CD8-positive, alpha-beta memory T cell (primary cell): Measurements from ENCODE around the gene NUB1. TPM values are rescaled to one million over a fixed set of nuclear protein-coding genes. Genes with fewer than 3 reads are reported as not detected.

Experiments
- CTCF ChIA-PET: fragments of 350-600 bp; sonication (Branson Sonifier 250); formaldehyde crosslinking; loops from one replicate; lab custom pipeline; 2021; ENCODE audit warnings: antibody characterized with exemption; lab: Charles Lee
- POLR2A ChIA-PET: fragments of 350-600 bp; sonication (Branson Sonifier 250); formaldehyde crosslinking; loops from one replicate; lab custom pipeline; 2021; ENCODE audit warnings: antibody characterized with exemption; lab: Charles Lee
- DNase-seq, 5 donors: peaks; one replicate each; pipeline versions ENCODE4 v3.0.0 to v3.0.0-alpha.2; 2020 to 2022; ENCODE audit warnings: mixed read lengths in 1 of 5
- H3K27ac ChIP-seq: one replicate; pipeline ENCODE4 v1.7.0; 2013; ENCODE audit warnings: low read depth, mild to moderate bottlenecking, low read length, moderate library complexity
- H3K27me3 ChIP-seq: 2 replicates; pipeline ENCODE4 v1.7.0; 2013; ENCODE audit warnings: low read length, mild to moderate bottlenecking; ENCODE audit not compliant: insufficient read depth, poor library complexity, severe bottlenecking
- H3K36me3 ChIP-seq: 2 replicates; pipeline ENCODE4 v1.7.0; 2013; ENCODE audit warnings: mild to moderate bottlenecking, low read length, moderate library complexity; ENCODE audit not compliant: insufficient read depth
- H3K4me1 ChIP-seq: 2 replicates; pipeline ENCODE4 v1.7.0; 2013; ENCODE audit warnings: mild to moderate bottlenecking, low read length, moderate library complexity; ENCODE audit not compliant: insufficient read depth
- H3K4me3 ChIP-seq: 2 replicates; pipeline ENCODE4 v1.7.0; 2013; ENCODE audit warnings: mild to moderate bottlenecking, low read length
- H3K9me3 ChIP-seq: 2 replicates; pipeline ENCODE4 v1.7.0; 2013; ENCODE audit warnings: mild to moderate bottlenecking, low read length
- H3K27ac Mint-ChIP-seq, 8 donors: one replicate each; pipeline ENCODE4 v1.8.0; 2020 to 2021; ENCODE audit warnings: mixed read lengths in 8 of 8, mild to moderate bottlenecking in 6 of 8, inconsistent platforms in 3 of 8, moderate library complexity in 3 of 8
- H3K27me3 Mint-ChIP-seq, 2 donors: one replicate each; pipeline ENCODE4 v1.8.0; 2020 to 2021; ENCODE audit warnings: mixed read lengths in 2 of 2, mild to moderate bottlenecking in 1 of 2, moderate library complexity in 1 of 2
- H3K36me3 Mint-ChIP-seq, 3 donors: one replicate each; pipeline ENCODE4 v1.8.0; 2020 to 2021; ENCODE audit warnings: mixed read lengths in 3 of 3, inconsistent platforms in 1 of 3, mild to moderate bottlenecking in 1 of 3
- H3K4me1 Mint-ChIP-seq, 3 donors: one replicate each; pipeline ENCODE4 v1.8.0; 2020 to 2021; ENCODE audit warnings: mixed read lengths in 3 of 3, inconsistent platforms in 1 of 3, mild to moderate bottlenecking in 1 of 3
- H3K4me3 Mint-ChIP-seq, 7 donors: one replicate each; pipeline ENCODE4 v1.8.0; 2020 to 2021; ENCODE audit warnings: mixed read lengths in 7 of 7, mild to moderate bottlenecking in 6 of 7, moderate library complexity in 4 of 7, inconsistent platforms in 2 of 7
- H3K9me3 Mint-ChIP-seq, 5 donors: one replicate each; pipeline ENCODE4 v1.8.0; 2020 to 2022; ENCODE audit warnings: mixed read lengths in 5 of 5, mild to moderate bottlenecking in 3 of 5, moderate library complexity in 2 of 5, inconsistent platforms in 1 of 5
- polyA plus RNA-seq: library from polyadenylated mRNA; unstranded; fragments of 300-500 nt; fragmentation: Illumina TruSeq; gene quantifications from one replicate; pipeline ENCODE4 v1.2.3, GENCODE V29; 2021
- total RNA-seq, 2 experiments: library from RNA; stranded (reverse); gene quantifications; one replicate each; pipeline ENCODE4 v1.2.3, GENCODE V29; 2021

The NUB1 gene
- total and polyA plus RNA-seq, 3 experiments from 2014 or later: 39.1 to 82.6 (median 46.1) TPM

DNA sequence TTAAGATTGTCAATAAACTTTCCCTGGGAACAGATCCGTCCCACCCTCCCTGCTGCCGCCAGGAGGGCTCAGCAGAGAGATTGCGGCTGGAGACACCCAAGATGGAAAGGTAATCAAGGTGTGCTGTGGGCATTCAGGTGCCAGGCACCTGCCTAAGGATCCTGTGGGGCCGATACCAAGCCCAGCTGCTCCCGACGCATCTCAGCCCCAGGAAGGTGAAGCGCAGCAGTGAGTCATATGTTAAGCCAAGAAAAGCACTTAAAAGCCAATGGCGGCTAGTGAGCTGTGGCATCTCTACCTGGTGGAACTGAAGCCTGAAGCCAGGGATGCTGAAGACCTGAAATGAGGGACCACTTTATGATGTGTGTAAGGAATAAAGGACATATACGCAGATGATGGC is 62.2 kb downstream of the NUB1 start:
- H3K4me3 Mint-ChIP-seq: peak overlapping the region in 2 of 7 donors; percentile 11 to 61
- H3K36me3 Mint-ChIP-seq: peaks cover 0 to 1% (median 0%) of the 10 kb centered on the region in 3 donors
- no peaks in the 10 kb centered on the region for H3K27me3 ChIP-seq
- POLR2A ChIA-PET: no interaction called here
- peak overlapping the region; percentile 52 to 90 (median 72) for H3K27ac Mint-ChIP-seq
- DNase-seq: peak in 1 of 5 donors; percentile 23
- no peaks in the 10 kb centered on the region for H3K9me3 Mint-ChIP-seq
- H3K9me3 ChIP-seq: no peaks in the 10 kb centered on the region
- H3K36me3 ChIP-seq: no peaks in the 10 kb centered on the region
- peak overlapping the region; percentile 6 for H3K27ac ChIP-seq
- CTCF ChIA-PET: no interaction called here
- peaks cover 1% of the 10 kb centered on the region in 2 donors for H3K27me3 Mint-ChIP-seq
- H3K4me1 ChIP-seq: peaks cover 5% of the 10 kb centered on the region
- H3K4me1 Mint-ChIP-seq: peaks cover 16 to 19% (median 19%) of the 10 kb centered on the region in 3 donors
- no peak overlapping the region for H3K4me3 ChIP-seq

GRCh38 chr7:151404216-151405011 is 62.8 kb downstream of the NUB1 start:
- Histone ChIP-seq H3K9me3 (no peaks in the 10 kb centered on the region), H3K27ac (peak overlapping the region; percentile 47), H3K27me3 (no peaks in the 10 kb centered on the region), H3K4me1 (peaks cover 6% of the 10 kb centered on the region), H3K36me3 (no peaks in the 10 kb centered on the region), H3K4me3 (no peak overlapping the region)
- Mint-ChIP-seq H3K4me1 (peaks cover 18 to 24% (median 21%) of the 10 kb centered on the region in 3 donors), H3K4me3 (no peak overlapping the region), H3K36me3 (peaks cover 0 to 3% (median 0%) of the 10 kb centered on the region in 3 donors), H3K9me3 (no peaks in the 10 kb centered on the region), H3K27ac (peak overlapping the region in 7 of 8 donors; percentile 71 to 91 (median 81)), H3K27me3 (peaks cover 4 to 5% of the 10 kb centered on the region in 2 donors)
- ChIA-PET CTCF (interaction anchor here (1.1 to 2.4 kb wide), 3 partner anchors 25 to 44 kb away, joined by 3 to 9 read pairs (median 3); no protein-coding TSS in a partner anchor), POLR2A (no interaction called here)
- peak in 1 of 5 donors; percentile 47 for DNase-seq

DNA sequence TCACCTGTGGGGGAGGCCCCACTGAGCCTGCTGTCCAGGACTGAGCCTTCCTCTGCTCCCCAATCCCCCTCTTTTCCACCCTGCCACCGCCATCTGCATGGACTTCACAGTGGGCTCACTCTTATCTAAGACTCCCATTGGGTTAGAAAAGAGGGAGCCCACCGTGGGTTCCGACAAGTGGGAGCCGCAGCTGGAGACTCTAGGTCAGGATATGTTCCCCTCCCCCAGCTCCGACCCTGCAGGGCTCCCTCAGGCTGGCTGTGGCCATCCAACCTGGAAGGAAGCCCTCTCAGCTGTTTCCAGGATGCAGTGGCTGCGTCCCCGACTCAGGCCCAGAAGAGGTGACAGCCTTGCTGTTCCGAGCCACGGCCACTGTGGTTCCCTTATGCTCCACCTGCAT is 63.4 kb downstream of the NUB1 start:
- H3K27ac ChIP-seq: peak overlapping the region; percentile 47
- H3K27me3 Mint-ChIP-seq: peaks cover 4 to 5% of the 10 kb centered on the region in 2 donors
- peak overlapping the region in 7 of 8 donors; percentile 32 to 91 (median 78) for H3K27ac Mint-ChIP-seq
- H3K4me3 Mint-ChIP-seq: no peak overlapping the region
- no peaks in the 10 kb centered on the region for H3K36me3 ChIP-seq
- POLR2A ChIA-PET: no interaction called here
- DNase-seq: peak in 1 of 5 donors; percentile 35
- peaks cover 18 to 24% (median 21%) of the 10 kb centered on the region in 3 donors for H3K4me1 Mint-ChIP-seq
- H3K9me3 Mint-ChIP-seq: no peaks in the 10 kb centered on the region
- peaks cover 6% of the 10 kb centered on the region for H3K4me1 ChIP-seq
- H3K9me3 ChIP-seq: no peaks in the 10 kb centered on the region
- H3K36me3 Mint-ChIP-seq: peaks cover 0 to 3% (median 0%) of the 10 kb centered on the region in 3 donors
- no peak overlapping the region for H3K4me3 ChIP-seq
- H3K27me3 ChIP-seq: no peaks in the 10 kb centered on the region
- CTCF ChIA-PET: interaction anchor here (1.1 to 2.4 kb wide), 3 partner anchors 25 to 44 kb away, joined by 3 to 9 read pairs (median 3); no protein-coding TSS in a partner anchor

DNA sequence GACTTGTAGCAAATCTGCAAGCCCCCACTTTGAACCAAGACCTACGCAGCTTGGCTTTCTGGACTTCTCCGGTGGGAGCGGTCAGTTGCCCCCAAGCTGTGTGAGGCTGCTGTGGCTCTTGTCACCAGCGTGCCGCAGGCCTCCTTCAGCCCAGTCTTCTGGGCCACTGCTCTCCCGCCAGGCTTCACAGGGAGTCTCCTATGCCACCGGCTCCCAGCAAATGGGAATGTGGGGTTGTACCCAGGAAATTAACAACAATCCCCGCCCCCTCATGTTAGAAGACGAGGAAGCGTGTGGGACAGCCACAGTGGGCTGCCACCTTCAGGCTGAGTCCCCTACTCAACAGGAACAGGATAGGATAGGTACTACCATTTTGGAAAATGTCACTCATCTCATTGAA is 64.0 kb downstream of the NUB1 start:
- Mint-ChIP-seq H3K4me3 (no peak overlapping the region), H3K9me3 (no peaks in the 10 kb centered on the region), H3K27ac (peak overlapping the region in 6 of 8 donors; percentile 76 to 91 (median 90)), H3K36me3 (peaks cover 0 to 3% (median under 1%) of the 10 kb centered on the region in 3 donors), H3K27me3 (peaks cover 5 to 6% of the 10 kb centered on the region in 2 donors), H3K4me1 (peaks cover 20 to 28% (median 21%) of the 10 kb centered on the region in 3 donors)
- Histone ChIP-seq H3K27me3 (no peaks in the 10 kb centered on the region), H3K4me3 (no peak overlapping the region), H3K4me1 (peaks cover 6% of the 10 kb centered on the region), H3K27ac (no peak overlapping the region), H3K36me3 (no peaks in the 10 kb centered on the region), H3K9me3 (no peaks in the 10 kb centered on the region)
- POLR2A ChIA-PET: no interaction called here
- CTCF ChIA-PET: interaction anchor here (1.2 to 2.4 kb wide), 2 partner anchors 24 to 43 kb away, joined by 3 to 9 read pairs; no protein-coding TSS in a partner anchor
- peak in 1 of 5 donors; percentile 30 for DNase-seq

GRCh38 chr7:151406051-151406875 is 64.7 kb downstream of the NUB1 start:
- Histone ChIP-seq H3K9me3 (no peaks in the 10 kb centered on the region), H3K36me3 (no peaks in the 10 kb centered on the region), H3K4me3 (no peak overlapping the region), H3K27me3 (peaks cover 6% of the 10 kb centered on the region), H3K27ac (no peak overlapping the region), H3K4me1 (peaks cover 6% of the 10 kb centered on the region)
- H3K9me3 Mint-ChIP-seq: no peaks in the 10 kb centered on the region
- peaks cover 7 to 12% of the 10 kb centered on the region in 2 donors for H3K27me3 Mint-ChIP-seq
- peak overlapping the region; percentile 74 to 99 (median 90) for H3K27ac Mint-ChIP-seq
- peaks cover 26 to 35% (median 28%) of the 10 kb centered on the region in 3 donors for H3K4me1 Mint-ChIP-seq
- ChIA-PET CTCF (interaction anchor here (2.4 kb wide), 1 partner anchor 42 kb away, joined by 9 read pairs; no protein-coding TSS in a partner anchor), POLR2A (no interaction called here)
- H3K36me3 Mint-ChIP-seq: peaks cover 0 to 7% (median 3%) of the 10 kb centered on the region in 3 donors
- DNase-seq: peak in 1 of 5 donors; percentile 29
- peak overlapping the region in 1 of 7 donors; percentile 59 for H3K4me3 Mint-ChIP-seq

GRCh38 chr7:151406886-151407583 is 65.4 kb downstream of the NUB1 start:
- peaks cover 30 to 40% (median 31%) of the 10 kb centered on the region in 3 donors for H3K4me1 Mint-ChIP-seq
- H3K4me1 ChIP-seq: peaks cover 6% of the 10 kb centered on the region

DNA sequence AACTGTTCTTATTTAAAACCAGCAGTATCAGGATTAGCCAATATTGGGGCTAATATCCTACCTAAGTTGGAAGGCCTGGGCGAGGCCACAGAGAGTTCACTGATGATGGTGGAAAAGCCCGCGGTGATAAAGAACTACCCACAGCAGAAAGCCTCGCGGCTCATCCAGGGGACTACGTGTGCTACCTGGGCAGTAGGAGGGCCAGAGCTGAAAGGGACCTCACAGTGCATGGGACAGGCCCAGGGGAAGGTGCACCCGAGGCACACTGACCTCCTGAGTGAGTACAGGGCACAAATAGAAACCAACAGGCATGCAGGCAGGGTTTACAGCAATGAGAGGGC is 66.9 kb downstream of the NUB1 start:
- Mint-ChIP-seq H3K4me3 (peak overlapping the region; percentile 77 to 93 (median 82)), H3K36me3 (peaks cover 0 to 20% (median 5%) of the 10 kb centered on the region in 3 donors), H3K4me1 (peaks cover 32 to 42% (median 35%) of the 10 kb centered on the region in 3 donors), H3K9me3 (peaks cover 0 to 5% (median 0%) of the 10 kb centered on the region in 5 donors), H3K27me3 (peaks cover 14 to 16% of the 10 kb centered on the region in 2 donors), H3K27ac (peak overlapping the region; percentile 86 to 99 (median 98))
- CTCF ChIA-PET: interaction anchor here (1.5 to 3.4 kb wide), 2 partner anchors 31 to 40 kb away, joined by 3 to 17 read pairs; partner anchors contain the start of gene CRYGN
- no peaks in the 10 kb centered on the region for H3K36me3 ChIP-seq
- H3K27me3 ChIP-seq: peaks cover 6% of the 10 kb centered on the region
- H3K4me3 ChIP-seq: no peak overlapping the region
- DNase-seq: no peak
- peaks cover 6% of the 10 kb centered on the region for H3K4me1 ChIP-seq
- no peaks in the 10 kb centered on the region for H3K9me3 ChIP-seq
- H3K27ac ChIP-seq: peak overlapping the region; percentile 80
- POLR2A ChIA-PET: no interaction called here

More at GRCh38 chr7:151406886-151407583, 65.4 kb downstream of the NUB1 start:
- H3K4me3 Mint-ChIP-seq: peak overlapping the region in 1 of 7 donors; percentile 59
- H3K27ac ChIP-seq: no peak overlapping the region
- POLR2A ChIA-PET: no interaction called here
- H3K36me3 Mint-ChIP-seq: peaks cover 0 to 10% (median 3%) of the 10 kb centered on the region in 3 donors
- H3K27me3 Mint-ChIP-seq: peaks cover 13 to 14% of the 10 kb centered on the region in 2 donors
- no peak overlapping the region for H3K4me3 ChIP-seq
- no peaks in the 10 kb centered on the region for H3K36me3 ChIP-seq
- peak in 1 of 5 donors; percentile 30 for DNase-seq
- peaks cover 0 to under 1% (median 0%) of the 10 kb centered on the region in 5 donors for H3K9me3 Mint-ChIP-seq
- no peaks in the 10 kb centered on the region for H3K9me3 ChIP-seq
- peak overlapping the region; percentile 78 to 99 (median 98) for H3K27ac Mint-ChIP-seq
- CTCF ChIA-PET: interaction anchor here (1.0 to 3.4 kb wide), 4 partner anchors 33 to 42 kb away, joined by 3 to 17 read pairs (median 6); partner anchors contain the start of gene CRYGN
- H3K27me3 ChIP-seq: peaks cover 6% of the 10 kb centered on the region
